Measurements from ENCODE around the gene ALPP. TPM values are rescaled to one million over a fixed set of nuclear protein-coding genes. Genes with fewer than 3 reads are reported as not detected.

The ALPP gene
- total and polyA plus RNA-seq, 2 of the 13 experiments (the other 11 are each of a cell fraction or from before 2014, with no cell fraction given), result not detected

- TF ChIP-seq SNAPC5 (CRISPR knock-in tag; IDR thresholded peaks at IDR 0.05; ENCODE audit: borderline replicate concordance), result no peak
- no peak for TF ChIP-seq ZNF160 (CRISPR knock-in tag; IDR thresholded peaks at IDR 0.05)
- TF ChIP-seq SMAD3 (CRISPR knock-in tag; IDR thresholded peaks at IDR 0.05), result no peak
- no peak for TF ChIP-seq RBM22 (optimal IDR thresholded peaks at IDR 0.05; ENCODE audit: low read length)
- TF ChIP-seq NFIB (CRISPR knock-in tag; IDR thresholded peaks at IDR 0.05; ENCODE audit: borderline replicate concordance), result no peak
- TF ChIP-seq ZNF44 (CRISPR knock-in tag; IDR thresholded peaks at IDR 0.05), result no peak
- no peak for TF ChIP-seq ARNT (IDR thresholded peaks at IDR 0.05)
- no peak for TF ChIP-seq GLMP (CRISPR knock-in tag; IDR thresholded peaks at IDR 0.05; ENCODE audit: borderline replicate concordance)
- TF ChIP-seq BCL6 (CRISPR knock-in tag; IDR thresholded peaks at IDR 0.05), result no peak
- no peak for TF ChIP-seq ZFYVE20 (CRISPR knock-in tag; IDR thresholded peaks at IDR 0.05; ENCODE audit: borderline replicate concordance, low read depth)
- Histone ChIP-seq H3K27ac (ENCODE audit: extremely low read length, insufficient read depth, low read length) (no peak overlapping the region), H3K9ac (ENCODE audit: insufficient read depth, low read depth, low read length) (no peak overlapping the region), H4K20me1 (ENCODE audit: insufficient read depth, low read length) (no peaks in the 10 kb centered on the region), H3K9me3 (ENCODE audit: low read length) (no peaks in the 10 kb centered on the region), H3K4me2 (ENCODE audit: low read depth, low read length) (no peak overlapping the region), H3K4me1 (ENCODE audit: insufficient read depth, low read length) (no peaks in the 10 kb centered on the region), H3K79me2 (ENCODE audit: insufficient read depth, low read length) (no peaks in the 10 kb centered on the region), H3K27me3 (ENCODE audit: control insufficient read depth in 1 of 2, insufficient read depth in 2 of 2, low read length in 2 of 2) (peaks cover 3 to 56% of the 10 kb centered on the region in 2 experiments; a peak in 4 of 5 replicates), H3K36me3 (replicated peaks in 1 of 2; ENCODE audit: control insufficient read depth in 1 of 2, insufficient read depth in 2 of 2, low read length in 2 of 2) (no peaks in the 10 kb centered on the region), H3K4me3 (replicated peaks in 1 of 3; ENCODE audit: insufficient read depth in 1 of 3, low read depth in 2 of 3, low read length in 3 of 3) (no peak overlapping the region), H2AFZ (ENCODE audit: low read length) (no peak overlapping the region)
- in situ Hi-C loops (cut with HindIII; ENCODE audit: extremely low pct_ligation_motif_present, low pct_unique_long_range_greater_than_20kb) (no loop called here), intact Hi-C loops (cut with micrococcal nuclease; ENCODE audit: unreplicated experiment) (no loop called here)
- DNase-seq (ENCODE audit: low spot score), result no peak
- ATAC-seq, result no peak
- no TSS peak for BruUV-seq (replicated peaks)
- POLR2A ChIA-PET, result no interaction called here
- CTCF ChIA-PET (ENCODE audit: low intra/inter-chr PET ratio, low total read pairs), result no interaction called here
- no peak for FAIRE-seq
- WGBS (ENCODE audit: low lambda C conversion rate), result 50% methylated on average over 8 of the region's 8 CpGs
These were observed 15.0 kb downstream of the ALPP start for GRCh38 chr2:232393556-232393955.
